Astrocyte of the hippocampus (primary cell): ENCODE results near the gene PDE9A.

Source experiments
- DNase-seq: peaks from one replicate; pipeline ENCODE4 v3.0.0; 2011; ENCODE audit warnings: low read depth, low spot score

The PDE9A gene

DNA sequence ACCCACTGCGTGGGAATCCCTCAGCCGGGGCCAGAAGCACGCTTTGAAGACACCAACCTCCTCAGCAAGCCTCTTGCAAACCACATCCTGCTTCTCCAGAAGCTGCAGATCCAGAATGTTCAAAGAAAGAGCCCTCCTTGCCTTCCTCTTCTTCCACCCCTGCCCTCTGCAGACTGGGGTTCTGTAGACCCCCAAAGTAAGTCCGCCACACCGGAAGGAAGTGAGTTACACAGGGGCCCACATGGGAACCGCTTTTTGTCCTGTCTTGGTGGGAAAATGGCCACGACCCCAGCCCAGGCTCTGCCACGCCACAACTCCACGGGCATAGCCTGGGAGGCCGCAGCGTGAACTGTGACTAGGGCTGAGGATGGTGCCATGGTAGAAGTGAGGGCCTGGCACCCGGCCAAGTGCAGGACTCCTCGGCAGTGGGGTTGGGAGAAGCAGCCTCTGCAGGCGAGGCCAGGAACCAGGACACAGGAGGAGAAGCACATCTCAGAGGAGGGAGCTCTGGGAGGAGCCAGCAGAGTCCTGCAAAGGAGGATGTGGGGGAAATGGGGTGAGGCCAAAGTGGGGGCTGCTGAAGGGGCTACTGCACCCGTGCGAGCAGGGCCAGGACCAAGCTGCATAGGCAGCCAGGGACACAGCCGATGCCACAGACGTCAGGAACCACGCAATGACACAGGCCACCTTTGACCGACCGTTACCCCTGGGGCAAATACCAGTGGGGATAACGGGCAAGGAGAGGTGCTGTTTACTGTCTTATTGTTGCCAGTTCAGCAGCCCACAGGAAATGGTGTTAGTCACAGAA lies 30.9 kb downstream of the PDE9A start:
- DNase-seq = no peak

DNA sequence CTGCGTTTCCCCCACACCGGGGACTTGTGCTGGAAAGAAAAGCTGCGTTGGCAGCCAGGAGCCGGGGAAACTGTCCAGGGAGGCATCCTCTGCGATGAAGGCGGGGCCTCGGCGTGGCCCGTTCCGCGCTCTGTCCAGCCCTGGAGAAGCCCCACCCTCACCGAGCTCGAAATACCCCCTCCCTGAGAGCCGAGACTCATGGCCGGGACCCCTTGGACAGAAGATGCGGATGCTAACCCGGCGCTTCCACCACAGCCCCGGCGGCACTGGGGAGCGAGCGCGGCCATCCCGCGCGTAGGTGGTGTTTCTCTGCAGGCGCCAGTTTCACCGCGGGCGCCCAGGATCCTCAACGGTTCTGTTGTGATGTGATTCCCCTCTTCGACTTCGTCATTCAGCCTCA lies 31.6 kb downstream of the PDE9A start:
- DNase-seq = no peak

DNA sequence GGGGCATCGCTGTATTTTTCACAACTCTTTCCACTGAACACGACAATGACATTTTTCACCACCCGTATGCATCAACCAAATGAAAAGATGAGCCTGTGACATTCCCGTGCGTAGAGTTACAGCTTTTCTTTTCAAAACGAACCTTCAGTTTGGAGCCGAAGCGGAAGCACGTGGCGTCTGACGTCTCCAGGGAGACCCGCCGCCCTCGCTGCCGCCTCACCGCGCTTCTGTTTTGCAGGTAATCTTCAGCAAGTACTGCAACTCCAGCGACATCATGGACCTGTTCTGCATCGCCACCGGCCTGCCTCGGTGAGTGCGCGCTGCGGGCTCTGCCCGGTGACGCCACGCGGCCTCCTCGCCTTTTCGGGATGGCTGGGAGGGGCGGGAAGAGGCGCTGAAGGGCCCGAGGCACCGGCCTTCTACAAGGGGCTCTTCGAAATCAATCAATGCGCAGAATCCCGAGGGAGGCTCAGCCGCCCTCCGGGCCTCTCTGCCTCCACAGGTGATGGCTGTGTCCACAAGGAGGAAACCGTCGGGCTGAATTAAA lies 32.6 kb downstream of the PDE9A start:
- DNase-seq = no peak

DNA sequence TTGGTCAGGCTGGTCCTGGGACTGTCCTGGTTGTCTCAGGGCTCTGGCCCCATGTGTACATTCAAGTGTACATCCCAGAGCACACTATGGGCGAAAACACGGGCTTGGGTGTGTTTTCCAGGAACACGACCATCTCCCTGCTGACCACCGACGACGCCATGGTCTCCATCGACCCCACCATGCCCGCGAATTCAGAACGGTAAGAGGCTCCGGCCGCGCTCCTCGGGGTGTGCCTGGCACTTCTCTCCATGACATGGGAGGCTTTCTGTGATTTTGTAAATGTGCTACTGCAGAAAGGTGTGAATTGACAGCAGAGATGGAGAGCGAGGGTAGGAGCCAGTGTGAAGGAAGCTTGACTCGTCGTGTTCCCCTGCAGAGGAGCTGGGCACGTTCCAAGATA lies 34.4 kb downstream of the PDE9A start:
- no peak for DNase-seq

DNA sequence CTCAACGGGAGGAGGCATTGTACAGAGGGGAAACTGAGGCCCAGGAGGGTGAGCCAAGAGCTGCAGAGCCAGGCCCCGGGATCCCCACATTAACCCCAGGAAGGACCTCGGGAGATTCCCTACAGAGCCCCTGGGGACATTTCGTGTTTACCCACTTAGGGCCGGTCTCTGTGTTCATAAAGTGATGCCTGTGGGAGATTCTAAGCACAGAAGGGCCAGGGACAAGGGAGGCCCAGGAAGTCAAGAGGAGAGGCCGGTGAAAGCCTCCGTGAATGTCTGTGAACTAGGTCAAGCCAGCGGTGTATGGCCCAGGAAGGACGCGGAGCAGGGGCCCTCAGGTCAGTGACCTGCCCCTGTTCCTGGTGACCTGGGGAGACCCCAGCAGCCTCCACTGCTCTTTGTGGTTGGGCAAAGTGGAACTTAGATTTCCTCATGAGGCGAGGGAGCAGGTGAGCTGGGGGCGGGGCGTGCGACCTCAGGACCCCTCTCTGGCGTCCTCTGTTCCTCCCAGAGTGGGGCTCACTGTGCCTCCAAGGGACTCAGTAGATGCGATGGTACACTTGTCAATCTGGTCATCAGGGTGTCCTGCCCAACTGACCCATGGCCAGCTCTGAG lies 34.9 kb downstream of the PDE9A start:
- DNase-seq = no peak

DNA sequence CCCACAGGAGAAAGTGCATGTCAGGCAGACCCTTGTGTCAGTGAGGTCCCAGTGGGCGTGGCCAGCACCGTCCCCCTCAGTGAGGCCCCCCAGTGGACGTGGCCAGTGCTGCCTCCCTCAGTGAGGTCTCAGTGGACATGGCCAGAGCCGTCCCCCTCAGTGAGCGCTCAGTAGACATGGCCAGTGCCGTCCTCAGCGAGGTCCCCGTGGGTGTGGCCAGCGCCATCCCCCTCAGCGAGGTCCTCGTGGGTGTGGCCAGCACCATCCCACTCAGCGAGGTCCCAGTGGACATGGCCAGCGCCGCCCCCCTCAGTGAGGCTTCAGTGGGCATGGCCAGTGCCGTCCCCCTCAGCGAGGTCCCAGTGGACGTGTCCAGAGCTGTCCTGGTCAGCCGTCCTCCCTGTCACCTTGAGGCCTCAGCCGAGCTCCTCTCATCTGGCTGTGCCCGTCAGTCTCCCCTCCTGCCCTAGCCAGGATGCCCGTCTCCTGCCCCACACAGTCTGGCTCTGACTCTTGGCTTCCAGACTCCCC lies 35.5 kb downstream of the PDE9A start:
- no peak for DNase-seq

DNA sequence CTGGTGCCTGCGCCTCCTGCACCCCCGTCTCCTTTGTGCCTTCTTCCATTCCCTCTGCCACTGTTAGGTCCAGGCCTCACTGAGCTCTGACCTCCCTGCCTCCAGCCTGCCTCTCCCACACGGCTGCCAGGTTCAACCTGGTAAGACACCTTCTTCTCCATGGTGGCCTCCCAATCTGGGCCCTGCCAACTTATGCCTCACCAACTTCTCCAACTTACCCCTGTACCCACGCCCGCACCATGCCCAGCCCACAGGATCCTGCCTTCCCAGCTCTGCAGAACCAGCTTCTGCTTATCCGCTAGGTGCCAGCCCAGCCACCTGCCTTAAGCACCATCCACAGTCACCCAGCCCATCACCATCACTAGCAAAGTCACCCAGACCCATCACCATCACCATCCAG lies 37.2 kb downstream of the PDE9A start:
- no peak for DNase-seq

DNA sequence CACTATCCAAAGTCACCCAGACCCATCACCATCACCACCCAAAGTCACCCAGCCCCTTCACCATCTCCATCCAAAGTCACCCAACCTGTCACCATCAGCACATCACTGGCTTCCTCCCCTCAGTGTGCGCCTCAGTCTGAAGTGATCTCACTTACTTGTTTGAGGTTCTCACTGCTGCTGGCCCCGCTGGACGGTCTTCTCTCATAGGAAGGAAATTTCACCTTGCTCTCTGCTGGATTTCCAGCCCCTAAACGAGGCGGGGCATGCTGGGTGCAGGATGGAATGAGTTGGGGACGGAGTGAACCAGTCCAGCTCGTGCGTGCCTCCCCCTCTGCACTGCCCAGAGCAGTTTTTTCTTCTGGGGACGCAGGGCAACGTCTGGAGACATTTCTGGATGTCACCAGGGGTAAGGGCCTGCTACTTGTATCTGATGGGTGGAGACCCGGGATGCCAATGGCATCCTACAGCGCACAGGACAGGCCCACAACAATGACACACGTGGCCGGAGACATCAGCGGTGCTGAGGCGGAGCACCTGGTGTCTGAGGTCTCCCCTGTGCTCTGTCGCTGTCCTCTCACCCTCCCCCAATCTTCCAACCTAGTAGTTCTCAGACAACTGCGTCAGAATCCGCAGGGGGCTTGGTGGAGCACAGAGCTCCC lies 38.6 kb downstream of the PDE9A start:
- DNase-seq = no peak

DNA sequence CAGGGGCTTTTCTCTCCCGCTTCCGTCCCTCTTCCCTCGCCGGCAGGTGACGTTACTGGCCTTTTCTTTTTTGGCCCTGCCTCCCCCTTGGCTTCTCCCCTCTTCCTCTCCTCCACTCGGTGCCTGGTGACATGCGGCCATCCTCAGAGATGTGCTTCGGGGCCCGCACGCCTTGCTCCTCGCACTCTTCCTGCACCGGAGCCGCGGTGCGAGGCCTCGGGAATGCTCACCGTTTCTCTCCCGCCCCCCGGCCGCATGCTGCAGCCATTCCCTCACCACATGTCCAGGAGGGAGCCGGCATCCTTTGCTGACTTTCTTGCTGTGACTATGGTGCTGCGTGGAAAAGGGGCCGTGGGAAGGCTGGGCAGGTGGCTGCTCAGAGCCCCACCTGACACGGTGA lies 39.3 kb downstream of the PDE9A start:
- no peak for DNase-seq

DNA sequence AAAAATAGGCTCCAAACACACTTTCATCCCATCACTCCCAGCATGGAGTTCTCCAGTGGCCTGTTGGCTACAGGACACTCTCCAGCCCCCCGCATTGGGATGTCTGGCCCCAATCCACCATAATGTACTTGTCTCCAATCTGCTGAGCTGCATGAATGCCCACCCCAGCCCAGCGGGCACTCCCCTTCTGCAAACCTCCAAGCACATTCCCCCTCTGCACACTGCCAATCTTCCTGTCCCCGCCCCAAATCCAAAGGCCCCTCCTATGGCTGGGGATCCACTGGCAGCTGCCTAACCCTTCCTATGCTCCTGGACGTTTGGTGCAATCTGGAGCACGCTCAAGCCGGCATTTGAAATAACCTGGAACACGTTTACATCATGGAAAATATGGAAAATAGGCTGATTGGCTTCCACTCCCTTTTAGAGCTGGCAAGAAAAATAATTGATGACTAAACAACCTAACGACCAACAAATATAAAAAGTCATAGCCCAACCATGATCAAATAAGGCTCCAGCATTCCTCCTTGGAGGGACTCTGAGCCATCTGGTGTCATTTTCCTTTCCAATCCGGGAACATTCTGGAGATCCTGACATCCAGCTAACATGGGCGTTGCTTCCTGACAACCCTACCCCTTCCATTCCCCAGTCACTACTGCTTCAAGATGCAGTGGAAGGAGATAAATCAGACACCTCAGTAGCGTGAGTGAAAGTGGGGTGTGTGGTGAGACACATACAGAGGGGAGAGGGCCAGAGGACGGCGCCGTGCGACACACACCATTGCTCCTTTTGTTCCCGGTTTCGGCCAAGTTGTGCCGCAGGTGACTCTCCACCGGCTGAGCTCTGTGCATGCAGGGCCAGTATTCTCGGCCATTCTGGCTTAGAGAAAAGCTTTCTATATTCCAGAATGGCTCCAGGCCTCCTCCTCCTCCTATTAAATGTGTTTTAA lies 41.6 kb downstream of the PDE9A start:
- no peak for DNase-seq

DNA sequence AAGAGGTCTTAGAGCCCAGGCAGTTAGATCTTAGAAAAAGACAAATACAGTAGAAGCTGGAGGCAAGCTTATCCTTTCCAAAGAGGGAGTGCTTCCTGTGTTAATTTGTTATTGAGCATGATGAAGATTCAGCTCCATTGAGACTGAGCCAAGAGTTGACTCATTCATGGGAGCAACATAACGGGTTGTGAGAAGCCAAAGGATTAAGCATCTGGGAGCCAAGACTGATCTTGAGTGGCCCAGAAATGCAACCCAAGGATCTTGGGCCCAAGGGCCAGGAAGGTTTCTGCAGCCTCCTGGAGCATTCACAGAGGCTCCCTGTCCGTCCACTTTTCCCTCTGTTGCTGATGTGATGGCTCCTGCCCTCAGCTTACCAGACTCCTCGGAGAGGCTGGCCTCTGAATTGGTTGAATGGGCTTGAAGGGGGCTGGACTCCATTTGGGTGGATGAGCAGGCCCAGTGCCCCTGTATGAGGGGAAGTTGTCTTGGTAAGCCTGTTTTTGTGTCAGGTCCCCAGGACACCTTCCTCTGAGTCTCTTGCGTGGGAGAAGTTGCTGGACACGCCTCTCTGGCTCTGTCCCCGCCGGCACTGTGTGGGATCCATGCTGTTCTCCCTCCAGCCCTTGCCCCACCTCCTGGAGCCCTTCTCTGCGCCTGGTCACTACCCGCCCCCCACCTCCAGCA lies 42.4 kb downstream of the PDE9A start:
- peak; percentile 78 for DNase-seq

DNA sequence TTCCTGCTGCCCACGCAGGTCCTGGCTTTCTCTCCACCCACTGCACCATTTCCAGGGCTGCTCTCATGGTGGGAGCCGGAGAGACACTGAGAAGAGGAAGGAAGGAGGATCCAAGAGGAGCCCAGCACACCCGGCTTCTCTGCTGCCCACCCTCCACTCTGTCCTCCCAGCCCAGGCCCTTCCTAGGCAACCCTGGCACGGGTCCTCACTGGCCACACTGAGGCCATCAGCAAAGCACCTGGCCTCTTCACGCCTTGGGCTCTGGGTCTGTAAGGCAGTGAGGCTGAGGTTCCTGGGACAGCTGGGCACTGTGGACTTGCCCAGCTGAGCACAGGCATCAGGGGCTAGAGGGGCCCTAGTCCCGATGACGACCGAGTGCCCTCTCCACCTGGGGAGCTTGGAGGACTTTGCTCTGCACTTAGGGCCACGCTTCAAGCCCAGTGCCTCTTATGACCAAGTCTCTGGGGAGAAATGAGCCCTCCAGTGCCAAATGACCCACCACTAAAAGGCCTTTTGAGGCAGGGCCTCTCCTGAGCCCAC lies 43.1 kb downstream of the PDE9A start:
- DNase-seq = no peak

DNA sequence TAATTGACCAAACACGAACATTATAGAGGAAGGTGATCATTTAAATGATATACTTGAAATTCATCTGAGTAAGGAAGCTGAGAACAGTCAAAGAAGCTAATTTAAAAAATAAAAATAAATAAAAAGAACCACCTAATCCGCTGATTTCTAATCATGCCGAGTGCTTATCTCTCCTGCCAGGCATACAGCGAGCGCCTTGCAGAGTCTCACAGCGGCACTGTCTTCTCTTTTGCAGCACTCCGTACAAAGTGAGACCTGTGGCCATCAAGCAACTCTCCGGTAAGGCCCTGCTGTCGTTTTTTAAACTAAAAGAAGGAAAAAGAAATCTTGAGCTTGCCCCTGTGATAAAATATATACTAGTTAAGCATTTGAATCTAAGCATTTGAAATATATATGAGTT lies 45.3 kb downstream of the PDE9A start:
- DNase-seq = no peak

DNA sequence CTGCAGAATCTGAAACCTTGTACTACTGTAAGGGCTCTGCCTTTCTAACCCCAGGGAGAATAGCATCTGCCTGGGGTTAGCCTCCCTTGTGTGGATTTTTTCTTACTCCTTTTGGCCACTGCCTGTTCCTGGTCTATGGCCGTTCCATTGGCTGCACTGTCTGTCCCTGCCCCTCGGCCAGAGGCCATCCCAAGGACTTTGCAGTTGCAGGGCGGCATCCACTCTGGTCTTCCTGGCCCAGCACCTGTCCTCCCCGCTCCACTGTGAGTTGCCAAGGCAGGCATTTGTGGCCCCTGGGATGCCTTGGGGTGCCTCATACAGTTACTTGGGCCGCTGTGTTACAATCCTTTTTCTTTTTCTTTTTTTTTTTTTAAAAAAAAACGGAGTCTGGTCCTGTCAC lies 45.8 kb downstream of the PDE9A start:
- DNase-seq = no peak

DNA sequence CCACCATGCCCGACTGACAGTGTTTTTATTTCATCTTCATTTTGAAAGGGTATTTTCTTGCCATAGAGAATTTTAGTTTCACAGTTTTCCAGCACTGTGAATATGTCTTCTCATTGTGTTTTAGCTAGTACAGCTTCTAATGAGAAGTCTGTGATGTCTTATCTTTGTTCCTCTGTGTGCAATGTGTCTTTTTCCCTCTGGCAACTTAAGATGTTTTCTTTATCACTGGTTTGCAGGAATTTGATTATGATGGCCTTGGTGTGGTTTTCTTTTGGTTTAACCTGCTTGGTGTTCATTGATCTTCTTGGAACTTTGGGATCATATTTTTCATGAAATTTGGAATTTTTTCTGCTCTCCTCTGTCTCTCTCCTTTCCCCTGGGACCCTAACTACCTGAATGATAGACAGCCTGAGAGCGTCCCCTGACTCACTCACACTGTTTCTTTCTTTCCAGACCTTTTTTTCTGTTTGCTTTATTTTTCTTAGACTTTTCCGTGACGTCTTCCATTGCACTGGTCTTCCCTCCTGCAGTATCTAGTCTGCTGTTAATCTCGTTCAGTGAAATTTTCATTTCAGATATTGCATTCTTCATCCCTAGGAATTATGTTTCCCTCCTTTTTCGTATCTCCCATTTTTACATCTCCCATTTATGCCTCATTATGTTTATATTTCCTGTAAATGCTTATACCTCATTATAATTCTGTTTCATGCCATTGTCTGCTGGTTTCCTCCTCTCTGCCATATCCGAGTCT lies 48.5 kb downstream of the PDE9A start:
- DNase-seq = no peak

DNA sequence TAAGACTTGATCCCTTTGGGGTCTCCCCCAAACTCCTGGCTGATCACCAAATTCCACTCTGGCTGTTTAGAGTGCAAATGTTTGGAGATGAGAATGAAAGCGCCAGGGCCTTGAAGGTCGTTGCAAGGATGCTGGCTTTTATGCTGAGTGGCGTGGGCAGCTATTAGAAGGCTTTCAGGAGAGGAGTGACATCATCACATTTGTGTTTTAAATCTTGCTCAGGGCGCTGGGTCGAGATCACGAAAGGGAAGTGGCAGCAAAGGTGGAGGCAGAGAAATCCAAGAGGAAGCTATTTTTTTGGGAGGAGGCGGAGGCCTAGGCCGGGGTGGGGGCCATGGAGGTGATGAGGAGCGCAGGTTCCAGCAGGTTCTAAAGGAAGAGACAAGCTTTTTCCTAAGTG lies 49.3 kb downstream of the PDE9A start:
- DNase-seq = no peak

DNA sequence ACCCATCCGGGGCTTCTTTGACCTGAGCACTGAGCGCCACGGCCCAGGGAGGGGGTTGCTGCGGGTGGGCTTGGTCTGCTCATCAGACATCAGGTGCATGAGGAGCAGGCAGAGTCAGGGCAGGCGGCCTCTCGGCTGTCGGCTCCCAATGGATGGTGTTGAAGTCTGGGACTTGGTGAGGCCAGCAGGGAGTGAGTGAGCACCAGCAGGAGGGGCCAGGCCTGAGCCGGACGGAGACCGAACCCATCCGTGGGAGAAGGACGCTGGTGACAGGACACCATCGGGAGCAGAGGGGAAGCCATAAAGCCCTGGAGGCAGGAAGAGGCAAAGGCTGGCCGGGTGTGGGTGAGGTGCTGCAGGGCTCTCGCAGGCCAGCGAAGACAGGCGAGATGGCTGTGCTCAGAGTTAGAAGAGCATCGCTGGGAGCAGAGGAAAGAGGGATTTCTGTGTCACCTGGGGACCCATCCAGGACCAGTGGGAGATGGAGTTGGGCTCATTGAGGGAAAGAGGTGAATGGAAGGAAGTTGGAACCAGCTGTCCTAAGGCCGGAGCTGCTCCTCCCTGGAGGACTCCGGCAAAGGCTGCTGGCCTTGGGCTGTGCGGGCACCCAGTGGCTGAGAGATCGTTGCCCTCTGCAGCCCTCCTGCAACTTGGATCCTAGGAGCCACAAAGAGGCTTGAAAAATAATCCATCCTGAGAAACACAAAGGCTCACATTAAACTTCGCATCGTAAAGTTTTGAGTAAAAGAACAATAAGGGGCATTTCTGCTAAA lies 49.9 kb downstream of the PDE9A start:
- DNase-seq = no peak

DNA sequence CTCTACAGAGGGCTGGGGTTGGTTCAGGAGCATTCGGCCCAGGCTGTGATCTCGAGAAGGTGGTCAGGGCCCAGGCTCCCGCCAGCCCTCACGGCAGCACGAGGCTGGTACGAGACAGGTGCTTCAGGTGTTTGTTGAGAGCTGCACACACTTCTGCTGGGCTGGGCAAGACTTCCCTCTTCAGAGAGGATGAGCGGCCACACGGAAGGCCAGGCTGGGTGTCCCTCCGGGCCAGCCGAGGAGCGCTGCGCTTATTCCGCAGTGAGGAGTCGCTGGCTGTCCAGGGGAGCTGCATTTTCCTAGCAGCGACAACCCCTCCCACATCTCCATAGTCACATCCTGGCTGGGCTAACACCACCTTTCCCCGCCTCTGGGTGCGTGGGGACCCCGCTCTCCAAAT lies 50.5 kb downstream of the PDE9A start:
- no peak for DNase-seq

DNA sequence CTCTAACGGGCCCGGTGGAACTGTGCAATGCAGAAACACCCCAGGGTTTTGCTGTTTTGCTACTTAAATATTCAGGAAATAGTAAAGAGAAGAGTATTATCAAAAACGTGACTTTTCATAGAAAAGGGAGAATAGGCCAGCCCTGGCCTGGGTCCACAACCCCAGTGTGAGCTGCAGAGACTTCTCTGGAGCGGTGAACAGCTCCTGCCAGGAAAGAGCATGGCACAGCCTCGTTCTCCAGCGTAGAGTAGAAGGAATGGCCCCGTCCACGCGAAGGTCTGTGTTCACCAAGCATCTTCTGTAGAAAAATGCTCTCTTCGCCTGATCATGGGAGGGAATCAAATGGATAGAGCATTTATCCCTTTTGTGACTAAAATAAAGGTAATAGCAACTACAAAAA lies 51.4 kb downstream of the PDE9A start:
- DNase-seq = no peak
